NAMALWA (cell line): ENCODE measurements around the gene AUH.
A peak's percentile ranks its signal among the peaks of the same experiment; 100 is the strongest.

Source experiments
- DNase-seq: peaks from one replicate; pipeline ENCODE4 v3.0.0-alpha.2; 2015; ENCODE audit warnings: low spot score

Gene AUH

GRCh38 chr9:91296354-91296753 lies 65.4 kb downstream of the AUH start:
- peak; percentile 15 for DNase-seq

GRCh38 chr9:91295357-91295756 lies 66.4 kb downstream of the AUH start:
- no peak for DNase-seq

DNA sequence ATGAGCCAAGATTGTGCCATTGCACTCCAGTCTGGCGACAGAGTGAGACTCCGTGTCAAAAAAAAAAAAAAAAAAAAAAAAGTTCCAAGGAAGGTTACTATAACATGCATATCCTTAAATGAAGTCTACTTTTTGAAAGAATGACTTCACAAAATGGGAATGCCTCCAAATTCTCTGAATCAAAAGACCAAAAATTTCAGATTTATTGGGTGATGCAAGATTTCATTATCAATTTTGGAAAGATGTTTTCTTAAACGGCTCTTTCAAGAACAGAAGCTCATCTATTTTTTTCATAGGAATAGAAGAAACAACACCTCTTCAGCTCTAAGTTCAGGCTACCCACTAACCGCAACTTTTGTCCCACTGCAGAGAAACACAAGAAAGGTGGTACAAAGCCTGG lies 69.9 kb downstream of the AUH start:
- no peak for DNase-seq

GRCh38 chr9:91289244-91289643 lies 72.5 kb downstream of the AUH start:
- peak; percentile 4 for DNase-seq

DNA sequence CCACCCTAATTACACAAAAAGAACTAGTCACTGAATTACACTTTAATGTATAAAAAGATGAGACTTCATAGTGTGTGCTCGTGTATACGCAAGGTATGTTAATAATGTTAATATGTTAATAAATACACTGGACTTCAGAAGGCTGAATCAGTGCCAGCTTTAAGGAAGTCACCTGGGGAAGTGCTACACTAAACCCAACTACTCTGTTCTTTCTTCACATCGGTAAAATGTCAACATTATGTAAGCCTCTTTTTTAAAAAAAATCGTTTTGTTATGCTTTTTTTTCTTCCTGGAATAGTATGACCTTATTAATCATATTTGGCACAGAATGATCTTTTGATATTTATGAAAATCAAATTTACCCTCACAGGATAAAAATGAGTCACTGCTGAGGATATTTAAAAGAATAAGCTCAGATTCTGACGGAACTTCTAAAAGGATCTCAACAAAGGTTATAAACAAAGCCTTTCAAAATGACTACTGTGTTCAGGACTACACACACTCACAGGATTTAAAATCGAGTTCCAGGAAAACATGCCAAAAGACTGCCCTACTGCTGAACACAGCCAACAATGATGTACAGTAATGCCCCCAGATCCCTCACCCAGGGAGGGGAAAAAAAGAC lies 75.9 kb downstream of the AUH start:
- no peak for DNase-seq

GRCh38 chr9:91282292-91282691 lies 79.4 kb downstream of the AUH start:
- DNase-seq: no peak

GRCh38 chr9:91279296-91280204 lies 82.2 kb downstream of the AUH start:
- DNase-seq: no peak

DNA sequence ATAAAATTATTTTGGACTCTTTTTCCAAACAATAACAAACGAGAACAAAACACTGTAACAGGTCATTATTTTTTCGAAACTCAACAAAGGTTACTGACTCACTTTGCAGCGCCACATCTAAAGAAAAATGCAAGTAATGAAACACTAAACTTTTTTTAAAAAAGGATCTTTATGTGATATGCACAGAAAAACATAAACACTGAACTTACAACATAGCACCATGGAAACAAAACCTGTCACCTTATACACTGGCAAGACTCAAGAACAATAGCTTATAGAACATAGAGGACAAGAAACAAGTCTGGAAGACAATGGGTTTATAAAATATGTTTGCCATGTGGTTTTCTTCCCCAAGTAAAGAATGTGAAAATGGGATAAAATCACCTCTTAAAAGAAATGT lies 85.2 kb downstream of the AUH start:
- no peak for DNase-seq

DNA sequence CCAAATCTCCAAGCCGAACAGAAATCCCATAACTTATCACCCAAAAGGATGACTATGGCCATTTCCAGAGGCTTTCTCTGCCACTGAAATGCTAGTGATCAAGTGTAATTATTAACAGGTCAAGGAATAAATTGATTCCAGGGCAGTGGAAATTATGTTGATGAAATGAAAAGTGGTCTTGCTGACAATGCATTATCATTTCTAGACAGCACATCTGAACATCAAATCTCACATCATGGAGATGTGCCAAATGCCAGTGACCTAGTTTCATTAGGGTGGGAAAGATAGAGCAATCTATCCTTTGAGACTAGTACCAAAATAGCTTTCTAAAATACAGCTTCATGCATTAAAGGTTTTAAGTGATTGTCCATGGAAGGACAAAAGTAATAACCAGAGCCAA lies 86.1 kb downstream of the AUH start:
- DNase-seq: no peak

DNA sequence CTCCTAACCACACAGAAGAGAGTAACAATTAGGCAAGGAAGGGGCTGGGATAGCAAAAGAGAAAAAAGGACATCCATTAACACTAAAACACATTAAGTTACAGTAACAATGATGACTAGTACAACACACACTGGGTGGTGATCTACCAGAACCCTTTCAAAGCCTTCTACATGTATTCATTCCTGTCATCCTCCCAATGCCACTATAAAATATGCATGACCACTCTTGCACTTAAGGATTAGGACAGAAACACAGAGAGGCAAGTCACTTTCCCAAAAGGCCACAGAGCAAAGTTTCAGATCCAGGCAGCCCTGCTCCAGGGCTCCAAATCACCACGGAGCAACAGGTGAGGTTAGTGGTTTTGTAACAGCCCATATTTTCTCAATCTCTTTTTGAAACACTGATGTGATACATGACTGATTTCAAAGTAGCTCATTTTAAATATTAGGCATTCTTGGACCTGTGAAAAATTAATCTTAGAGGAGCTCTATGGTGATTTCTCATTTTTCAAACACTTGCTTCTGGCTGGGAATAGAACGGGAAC lies 86.7 kb downstream of the AUH start:
- no peak for DNase-seq

DNA sequence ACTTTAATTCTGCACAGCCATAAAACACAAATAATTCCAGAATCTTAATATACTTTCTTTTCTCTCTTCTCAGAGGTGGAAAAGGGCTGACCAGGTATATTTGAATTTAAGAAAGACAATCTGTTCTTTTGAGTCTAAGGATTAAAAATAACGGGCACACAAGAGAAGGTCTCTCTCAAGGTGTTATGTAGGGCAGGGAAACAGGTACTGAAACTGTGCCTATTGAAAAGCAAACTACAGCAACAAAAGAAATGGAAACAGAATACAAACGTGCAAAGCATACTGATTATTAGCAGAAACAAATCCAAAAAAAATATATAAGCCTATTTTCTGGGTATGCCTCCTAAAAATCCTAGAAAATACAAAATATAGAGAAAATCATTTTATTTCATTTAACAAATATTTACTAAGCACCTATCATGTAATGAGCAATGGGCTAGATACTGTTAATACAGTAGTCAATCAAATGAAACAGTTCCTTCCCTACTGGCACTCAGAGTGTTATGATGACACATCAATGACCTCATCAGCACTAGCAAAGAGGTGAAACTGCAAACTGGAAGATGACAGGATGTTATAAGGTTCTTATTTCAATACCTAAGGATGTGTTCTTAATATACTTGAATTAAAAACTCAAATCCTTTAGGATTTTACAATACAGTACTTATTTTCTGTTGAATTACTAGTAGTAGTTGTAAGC lies 87.7 kb downstream of the AUH start:
- DNase-seq: no peak

DNA sequence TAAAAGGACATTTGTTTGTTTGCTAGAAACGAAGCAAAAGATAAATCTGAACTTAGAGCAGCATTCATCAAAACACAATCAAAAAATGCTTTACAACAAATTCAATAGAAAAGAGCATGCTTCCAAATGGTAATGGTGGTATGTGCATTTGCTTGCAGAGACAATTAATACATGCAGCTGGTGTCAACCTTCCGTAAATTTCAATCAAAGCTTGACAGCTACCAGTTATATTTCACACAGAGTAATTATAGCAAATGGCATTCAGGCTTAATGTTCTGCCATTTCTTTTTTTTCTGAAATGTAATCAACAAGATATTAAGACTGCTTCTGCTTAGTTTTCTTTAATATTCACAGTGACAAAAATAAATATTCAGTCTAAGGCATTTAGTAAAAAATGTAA lies 90.6 kb downstream of the AUH start:
- DNase-seq: no peak

- no peak for DNase-seq
Measured at GRCh38 chr9:91269907-91270491, 91.7 kb downstream of the AUH start.

- DNase-seq: no peak
Measured at GRCh38 chr9:91266448-91266847, 95.3 kb downstream of the AUH start.

- no peak for DNase-seq
Measured at GRCh38 chr9:91265514-91265913, 96.2 kb downstream of the AUH start.

DNA sequence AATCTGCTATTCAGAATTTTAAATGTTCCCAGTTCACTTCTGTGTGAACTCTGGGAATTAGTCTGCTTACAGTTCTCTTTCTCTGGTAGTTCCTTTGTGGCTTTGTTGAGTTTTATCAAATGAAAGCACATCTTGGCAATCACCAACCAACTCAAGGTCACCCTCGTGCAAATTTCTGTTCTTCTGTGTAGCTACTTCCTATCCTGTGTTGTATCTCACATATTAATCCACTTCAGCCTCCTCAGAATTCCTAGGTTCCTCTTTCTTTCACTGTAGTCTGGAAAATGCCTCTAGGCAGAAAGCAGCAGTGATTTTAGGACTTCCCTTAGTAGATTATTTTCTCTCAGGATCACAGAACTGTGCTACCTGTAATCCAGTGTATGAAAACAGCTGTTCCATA lies 100.3 kb downstream of the AUH start:
- no peak for DNase-seq

DNA sequence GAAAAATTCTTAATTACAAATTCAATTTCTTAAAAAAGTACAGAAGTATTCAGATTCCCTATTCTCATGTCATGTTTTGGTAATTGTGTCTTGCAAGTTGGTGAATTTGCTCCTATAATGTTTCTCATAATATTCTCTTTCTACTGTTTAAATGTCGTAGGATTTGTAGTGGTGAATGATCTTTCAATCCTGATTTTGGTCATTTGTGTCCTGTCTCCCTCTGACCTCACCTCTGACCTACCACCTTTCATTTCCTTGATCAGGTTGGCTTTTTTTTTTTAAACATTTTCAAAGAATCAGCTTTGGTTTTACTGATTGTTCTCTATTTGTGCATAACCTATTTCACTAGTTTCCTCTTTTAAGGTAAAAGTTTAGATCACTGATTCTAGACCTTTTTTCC lies 102.6 kb downstream of the AUH start:
- DNase-seq: no peak

DNA sequence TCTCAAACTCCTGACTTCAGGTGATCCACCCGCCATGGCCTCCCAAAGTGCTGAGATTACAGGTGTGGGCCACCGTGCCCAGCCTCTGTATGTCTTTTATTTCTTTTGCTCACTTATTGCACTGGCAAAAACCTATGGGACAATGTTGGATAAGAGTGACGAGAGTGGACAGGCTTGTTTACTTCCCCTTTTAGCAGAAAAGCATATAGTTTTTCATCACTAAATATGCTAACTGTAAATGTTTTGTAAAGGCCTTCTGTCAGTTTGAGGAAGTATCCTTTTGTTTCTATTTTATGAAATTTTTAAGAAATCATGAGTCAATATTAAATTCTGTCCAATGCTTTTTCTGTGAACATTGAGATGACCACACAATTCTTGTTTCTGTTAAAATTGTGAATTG lies 103.3 kb downstream of the AUH start:
- no peak for DNase-seq

GRCh38 chr9:91256235-91256634 lies 105.5 kb downstream of the AUH start:
- no peak for DNase-seq

GRCh38 chr9:91255327-91255726 lies 106.4 kb downstream of the AUH start:
- no peak for DNase-seq

DNA sequence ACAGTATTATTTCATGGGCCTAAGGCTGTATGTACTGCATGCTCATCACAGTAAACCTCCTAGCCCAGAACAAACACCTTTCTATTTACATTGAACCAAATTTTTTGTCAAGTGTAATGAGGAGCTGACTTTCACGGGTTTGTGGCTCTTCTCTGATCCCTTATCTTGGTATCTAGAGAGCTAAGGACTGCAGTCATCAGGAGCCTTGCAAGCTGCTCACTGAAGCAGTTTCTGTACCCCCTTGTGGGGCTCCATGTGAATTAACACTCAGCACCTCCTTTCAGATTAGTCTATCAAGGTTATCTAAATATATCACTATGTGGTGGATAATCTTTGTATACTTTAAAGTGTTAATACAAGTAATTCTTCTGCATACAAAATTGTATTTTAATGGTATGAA lies 108.2 kb downstream of the AUH start:
- peak; percentile 15 for DNase-seq

DNA sequence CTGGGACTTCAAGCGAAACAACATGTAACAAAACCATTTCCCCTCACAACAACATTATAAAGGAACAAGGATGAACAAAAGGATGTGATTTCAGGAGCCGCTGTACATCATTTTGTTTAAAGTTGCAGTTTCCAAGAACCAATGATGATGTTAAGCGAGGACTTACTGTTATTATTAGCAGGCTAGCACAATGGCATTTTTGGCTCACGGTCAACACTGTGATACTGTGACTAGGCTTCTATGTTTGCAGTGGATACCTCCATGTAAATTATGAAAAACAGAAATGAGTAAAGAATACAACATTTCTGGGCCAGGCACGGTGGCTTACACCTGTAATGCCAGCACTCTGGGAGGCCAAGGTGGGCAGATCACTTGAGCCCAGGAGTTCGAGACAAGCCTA lies 113.0 kb downstream of the AUH start:
- no peak for DNase-seq
